Effector memory CD4-positive, alpha-beta T cell (primary cell): ENCODE data around the gene PCSK6.

ENCODE experiments used
- DNase-seq, 3 donors: peaks; one replicate each; pipeline ENCODE4 v3.0.0-alpha.2; 2020
- H3K27ac ChIP-seq: 2 replicates; pipeline ENCODE4 v1.7.0; 2013; ENCODE audit warnings: mild to moderate bottlenecking, low read length, moderate library complexity; ENCODE audit not compliant: insufficient read depth, poor library complexity, severe bottlenecking
- H3K27me3 ChIP-seq: replicated peaks from 2 replicates; pipeline ENCODE4 v1.7.0; 2013; ENCODE audit warnings: mild to moderate bottlenecking, low read length; ENCODE audit not compliant: insufficient read depth, control insufficient read depth, poor library complexity, severe bottlenecking
- H3K36me3 ChIP-seq: 2 replicates; pipeline ENCODE4 v1.7.0; 2013; ENCODE audit warnings: mild to moderate bottlenecking, low read length, moderate library complexity; ENCODE audit not compliant: control insufficient read depth, insufficient read depth
- H3K4me1 ChIP-seq: 2 replicates; pipeline ENCODE4 v1.7.0; 2013; ENCODE audit warnings: low read length, mild to moderate bottlenecking; ENCODE audit not compliant: control insufficient read depth, insufficient read depth, poor library complexity, severe bottlenecking
- H3K4me3 ChIP-seq: 2 replicates; pipeline ENCODE4 v1.7.0; 2013; ENCODE audit warnings: low read length, low read depth, mild to moderate bottlenecking; ENCODE audit not compliant: insufficient read depth, poor library complexity, severe bottlenecking
- H3K9me3 ChIP-seq: 2 replicates; pipeline ENCODE4 v1.7.0; 2013; ENCODE audit warnings: mild to moderate bottlenecking, low read length, moderate library complexity; ENCODE audit not compliant: control insufficient read depth

Gene PCSK6

GRCh38 chr15:101532865-101533264, 43.4 kb upstream of the PCSK6 start:
- Histone ChIP-seq H3K4me1 (no peaks in the 10 kb centered on the region), H3K4me3 (no peak overlapping the region), H3K27ac (no peak overlapping the region), H3K27me3 (no peaks in the 10 kb centered on the region), H3K36me3 (no peaks in the 10 kb centered on the region), H3K9me3 (no peaks in the 10 kb centered on the region)
- no peak for DNase-seq

DNA sequence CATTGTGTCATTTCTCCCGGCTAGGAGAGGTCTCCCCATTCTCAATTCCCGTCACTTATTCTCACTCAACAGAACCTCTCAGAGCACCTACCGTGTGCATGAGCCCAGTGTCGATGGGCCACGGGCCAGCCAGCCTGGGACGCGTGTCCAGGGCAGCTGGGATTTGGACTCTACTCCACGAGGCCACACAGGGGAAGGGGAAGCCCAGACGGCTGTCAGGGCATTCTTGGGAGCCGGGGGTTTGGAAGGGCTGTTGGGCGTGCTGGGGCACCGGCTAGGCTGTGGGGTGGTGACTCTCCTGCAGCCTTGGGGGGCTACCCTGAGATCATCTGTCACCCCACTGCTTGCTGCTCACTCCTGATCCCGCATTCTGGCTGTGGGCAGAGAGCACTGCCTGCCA, 41.7 kb upstream of the PCSK6 start:
- H3K36me3 ChIP-seq, result no peaks in the 10 kb centered on the region
- no peak overlapping the region for H3K27ac ChIP-seq
- H3K9me3 ChIP-seq, result no peaks in the 10 kb centered on the region
- no peak for DNase-seq
- H3K27me3 ChIP-seq, result no peaks in the 10 kb centered on the region
- no peaks in the 10 kb centered on the region for H3K4me1 ChIP-seq
- no peak overlapping the region for H3K4me3 ChIP-seq

DNA sequence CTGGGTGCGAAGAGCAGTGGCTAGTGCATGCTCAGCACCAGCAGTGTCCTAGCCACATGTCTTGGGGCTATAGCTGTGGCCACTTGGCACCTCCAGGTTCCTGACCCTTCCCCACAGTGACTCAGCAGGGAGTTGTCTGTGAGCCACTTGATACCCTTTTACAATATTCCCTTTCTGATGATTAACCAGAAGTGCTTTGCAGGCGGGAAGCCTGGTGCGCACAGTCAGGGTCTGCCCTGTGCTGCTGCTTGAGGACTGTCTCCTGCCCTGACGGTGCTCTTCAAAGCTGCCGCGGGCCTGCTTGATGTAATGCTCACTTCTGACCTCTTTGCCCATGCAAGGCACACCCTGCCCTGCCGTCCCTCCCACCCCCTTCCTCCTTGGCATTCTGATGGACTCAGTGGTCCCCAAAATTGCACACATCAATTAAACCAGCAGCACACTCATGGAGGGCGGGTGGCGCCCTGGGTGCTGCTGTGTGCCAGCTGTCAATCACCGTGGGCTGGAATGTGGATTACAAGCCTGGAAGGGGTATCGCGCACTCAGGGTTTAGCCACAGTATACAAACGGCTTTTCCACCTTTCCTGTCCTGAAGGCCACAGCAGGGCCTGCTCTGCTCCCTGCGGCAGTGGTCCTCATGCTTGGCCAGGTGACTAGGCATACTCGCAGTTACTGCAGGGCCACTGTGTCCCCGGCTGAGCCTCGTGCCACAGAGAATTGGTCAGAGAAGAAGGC, 40.9 kb upstream of the PCSK6 start:
- H3K4me3 ChIP-seq, result no peak overlapping the region
- DNase-seq, result no peak
- H3K27me3 ChIP-seq, result no peaks in the 10 kb centered on the region
- no peaks in the 10 kb centered on the region for H3K4me1 ChIP-seq
- H3K9me3 ChIP-seq, result no peaks in the 10 kb centered on the region
- no peak overlapping the region for H3K27ac ChIP-seq
- H3K36me3 ChIP-seq, result no peaks in the 10 kb centered on the region

- Histone ChIP-seq H3K9me3 (no peaks in the 10 kb centered on the region), H3K4me3 (no peak overlapping the region), H3K27ac (no peak overlapping the region), H3K4me1 (no peaks in the 10 kb centered on the region), H3K27me3 (no peaks in the 10 kb centered on the region), H3K36me3 (no peaks in the 10 kb centered on the region)
- DNase-seq, result no peak
Measured at GRCh38 chr15:101528917-101529299, 39.4 kb upstream of the PCSK6 start.

DNA sequence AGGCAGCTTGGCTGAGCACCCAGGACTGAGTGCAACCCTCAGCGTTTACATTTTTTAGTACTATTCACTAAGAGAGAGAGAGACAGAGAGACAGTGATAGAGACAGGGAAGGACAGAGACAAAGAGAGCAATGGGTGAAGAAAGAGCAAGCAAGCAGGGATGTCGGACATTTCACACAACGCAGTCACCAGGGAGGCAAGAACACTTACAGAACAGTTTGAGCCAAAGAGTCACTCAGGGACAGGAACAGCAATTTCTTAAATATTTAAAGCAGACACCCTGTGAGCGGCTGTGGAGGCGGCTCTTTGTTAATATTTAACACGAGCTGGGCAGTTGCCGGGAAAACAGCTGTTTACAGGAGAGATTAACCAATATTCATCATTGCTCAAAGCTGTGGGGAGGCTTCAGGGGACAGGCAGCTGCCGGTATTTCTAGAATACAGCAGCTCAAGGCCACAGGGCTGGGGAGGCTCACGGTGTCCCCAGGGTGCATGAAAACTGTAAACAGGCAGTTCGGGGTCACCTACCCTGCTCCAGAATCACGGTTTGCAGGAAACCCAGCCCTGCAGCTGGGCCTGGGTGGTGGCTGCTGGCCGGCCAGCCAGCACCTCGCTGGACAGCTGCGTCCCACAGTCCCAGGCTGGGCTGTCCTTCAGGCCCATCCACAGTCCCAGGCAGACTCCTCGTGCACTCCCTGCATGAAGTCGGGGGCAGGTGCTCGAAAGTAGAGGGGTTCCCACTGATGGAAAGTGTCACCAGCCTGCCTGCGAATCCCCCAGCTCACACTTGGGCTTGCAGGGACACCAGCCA, 38.8 kb upstream of the PCSK6 start:
- Histone ChIP-seq H3K27me3 (no peaks in the 10 kb centered on the region), H3K36me3 (no peaks in the 10 kb centered on the region), H3K4me1 (no peaks in the 10 kb centered on the region), H3K4me3 (no peak overlapping the region), H3K27ac (no peak overlapping the region), H3K9me3 (no peaks in the 10 kb centered on the region)
- DNase-seq, result no peak

- Histone ChIP-seq H3K36me3 (no peaks in the 10 kb centered on the region), H3K4me3 (no peak overlapping the region), H3K27me3 (no peaks in the 10 kb centered on the region), H3K27ac (no peak overlapping the region), H3K9me3 (no peaks in the 10 kb centered on the region), H3K4me1 (no peaks in the 10 kb centered on the region)
- no peak for DNase-seq
Measured at GRCh38 chr15:101526890-101527289, 37.4 kb upstream of the PCSK6 start.

GRCh38 chr15:101526442-101526841, 36.9 kb upstream of the PCSK6 start:
- no peaks in the 10 kb centered on the region for H3K4me1 ChIP-seq
- no peak overlapping the region for H3K4me3 ChIP-seq
- H3K9me3 ChIP-seq, result no peaks in the 10 kb centered on the region
- H3K27me3 ChIP-seq, result no peaks in the 10 kb centered on the region
- H3K36me3 ChIP-seq, result no peaks in the 10 kb centered on the region
- DNase-seq, result no peak
- no peak overlapping the region for H3K27ac ChIP-seq

DNA sequence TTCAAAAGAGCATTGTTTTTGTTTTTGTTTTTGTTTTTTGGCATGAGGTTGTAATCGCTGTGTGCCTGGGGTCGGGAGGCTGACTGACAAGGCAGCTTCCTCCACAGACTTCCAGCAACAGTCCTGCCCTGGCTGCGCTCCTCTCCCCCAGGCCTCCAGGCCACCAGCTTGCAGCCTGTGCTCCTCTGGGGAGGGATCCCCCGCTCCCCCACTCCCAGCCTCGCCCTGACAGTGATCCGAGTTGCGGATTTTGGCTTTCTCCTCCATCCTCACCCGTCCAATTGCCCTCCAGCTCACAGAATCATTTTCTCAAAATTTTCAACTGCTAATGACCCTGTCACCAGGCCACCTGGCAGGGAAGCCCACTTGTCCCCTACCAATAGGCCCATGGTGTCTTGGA, 36.5 kb upstream of the PCSK6 start:
- Histone ChIP-seq H3K4me3 (no peak overlapping the region), H3K4me1 (no peaks in the 10 kb centered on the region), H3K27ac (no peak overlapping the region), H3K9me3 (no peaks in the 10 kb centered on the region), H3K36me3 (no peaks in the 10 kb centered on the region), H3K27me3 (no peaks in the 10 kb centered on the region)
- no peak for DNase-seq

DNA sequence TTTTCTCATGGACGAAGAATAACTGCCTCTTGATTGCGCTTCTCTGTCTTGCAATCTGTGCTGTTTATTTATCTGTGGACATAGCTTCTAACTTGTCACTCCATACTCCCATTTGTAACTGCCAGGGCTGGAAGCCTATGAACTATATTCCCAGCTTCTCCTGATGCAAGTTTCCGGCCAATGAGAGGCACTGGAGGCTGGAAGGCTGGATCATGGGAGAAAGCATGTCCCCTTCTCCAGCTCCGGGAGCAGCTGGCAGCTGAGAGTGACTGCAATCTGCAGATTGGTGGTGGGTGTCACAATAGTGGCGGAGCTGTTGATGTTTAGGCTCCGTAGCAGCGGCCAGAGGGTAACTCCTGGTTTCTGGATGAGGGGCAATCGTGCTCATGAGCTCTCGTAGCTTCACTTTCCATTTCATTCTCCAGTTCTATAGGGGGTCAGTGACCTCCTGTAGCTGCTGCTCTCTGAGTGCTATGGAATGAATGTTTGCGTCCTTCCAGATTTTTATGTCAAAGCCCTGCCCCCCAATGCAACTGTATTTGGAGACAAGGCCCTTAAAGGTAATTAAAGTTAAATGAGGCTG, 35.7 kb upstream of the PCSK6 start:
- no peak overlapping the region for H3K4me3 ChIP-seq
- no peak for DNase-seq
- no peaks in the 10 kb centered on the region for H3K36me3 ChIP-seq
- H3K4me1 ChIP-seq, result no peaks in the 10 kb centered on the region
- H3K27me3 ChIP-seq, result no peaks in the 10 kb centered on the region
- no peak overlapping the region for H3K27ac ChIP-seq
- H3K9me3 ChIP-seq, result no peaks in the 10 kb centered on the region

GRCh38 chr15:101523560-101523940, 34.0 kb upstream of the PCSK6 start:
- Histone ChIP-seq H3K9me3 (no peaks in the 10 kb centered on the region), H3K4me3 (no peak overlapping the region), H3K36me3 (no peaks in the 10 kb centered on the region), H3K4me1 (no peaks in the 10 kb centered on the region), H3K27ac (no peak overlapping the region), H3K27me3 (no peaks in the 10 kb centered on the region)
- no peak for DNase-seq
